Upper lobe of right lung (tissue), 1 donor: ENCODE data around the gene MBNL2. TPM values are rescaled to one million over a fixed set of nuclear protein-coding genes. Genes with fewer than 3 reads are reported as not detected.

Experiments used
- ATAC-seq: fragments of 200-7000 bp; cut with Tn5 transposase; one replicate; pipeline ENCODE4 v1.9.1; 2020; ENCODE audit warnings: mild to moderate bottlenecking, moderate library complexity
- DNase-seq: peaks from one replicate; pipeline ENCODE4 v3.0.0-alpha.2; 2020
- H3K27ac ChIP-seq: fragments of 200-600 bp; one replicate; pipeline ENCODE4 v1.8.0; 2022
- H3K27me3 ChIP-seq: fragments of 200-600 bp; one replicate; pipeline ENCODE4 v1.8.0; 2022; ENCODE audit warnings: mild to moderate bottlenecking
- H3K36me3 ChIP-seq: fragments of 200-600 bp; one replicate; pipeline ENCODE4 v1.8.0; 2022
- H3K4me1 ChIP-seq: fragments of 200-600 bp; one replicate; pipeline ENCODE4 v1.8.0; 2022
- H3K4me3 ChIP-seq: fragments of 200-600 bp; one replicate; pipeline ENCODE4 v1.8.0; 2022; ENCODE audit warnings: mild to moderate bottlenecking
- H3K9me3 ChIP-seq: fragments of 200-600 bp; one replicate; pipeline ENCODE4 v1.8.0; 2022
- intact Hi-C: fragments of 100-400 bp; cut with DNase I; formaldehyde crosslinking; loops from one replicate; pipeline ENCODE4 v1.11.0; 2022
- total RNA-seq: library from RNA; stranded (reverse); fragmentation: NEBNext Ultra II Directional; extraction: Animal tissue kit (Norgen Biotek cat#: 25700); gene quantifications from one replicate; pipeline ENCODE4 v1.2.1, GENCODE V29; 2021
- TF ChIP-seq, protein P1 (sequence below): fragments of 200-600 bp; IDR thresholded peaks from one replicate; pipeline ENCODE4 v1.8.0; 2022; ENCODE audit warnings: antibody characterized with exemption
- donor health status: DM: no; HTN: yes; CAD: no; lungs with severe emphysema.

MBNL2 gene
- total RNA-seq, 1 donor from 2014 or later: 60.6 TPM

GRCh38 chr13:97307118-97307881, 85.2 kb downstream of the MBNL2 start:
- ATAC-seq: no peak
- H3K4me1 ChIP-seq: peaks cover 18% of the 10 kb centered on the region
- intact Hi-C loops: no loop called here

DNA sequence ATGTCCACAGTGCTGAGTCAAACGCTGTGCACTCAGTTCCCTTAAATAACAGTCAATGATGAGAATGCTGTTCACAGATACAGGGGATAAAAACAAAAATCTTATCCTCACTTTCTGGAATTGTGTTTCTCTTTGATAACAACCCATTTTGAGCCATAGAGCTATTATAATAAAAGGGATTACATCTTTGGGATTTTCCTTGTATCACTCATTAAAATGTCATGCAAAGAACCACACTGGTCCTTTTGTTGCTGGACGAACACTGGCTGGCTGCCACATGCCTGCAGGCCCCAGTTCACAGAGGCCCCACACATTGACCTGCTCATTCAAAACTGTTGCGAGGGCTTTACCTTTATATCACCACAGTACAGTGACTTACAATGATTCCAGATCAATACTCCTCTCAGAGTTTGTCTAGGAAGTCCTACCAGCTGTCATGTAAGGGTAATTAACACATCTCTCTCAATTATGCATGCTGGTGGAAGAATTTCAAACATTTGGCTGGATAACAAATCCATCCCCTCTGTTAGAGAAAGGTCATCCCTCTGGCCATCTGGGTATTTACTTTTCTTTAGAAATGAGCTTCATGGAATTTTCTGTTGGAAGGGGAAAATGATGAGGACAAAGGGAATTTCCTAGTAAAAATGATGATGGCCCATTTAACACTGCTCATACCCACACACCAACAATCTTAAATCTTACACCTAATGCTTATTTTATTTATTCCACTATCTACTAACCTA, 85.9 kb downstream of the MBNL2 start:
- DNase-seq (no peak), ATAC-seq (no peak)
- TF ChIP-seq, protein P1, sequence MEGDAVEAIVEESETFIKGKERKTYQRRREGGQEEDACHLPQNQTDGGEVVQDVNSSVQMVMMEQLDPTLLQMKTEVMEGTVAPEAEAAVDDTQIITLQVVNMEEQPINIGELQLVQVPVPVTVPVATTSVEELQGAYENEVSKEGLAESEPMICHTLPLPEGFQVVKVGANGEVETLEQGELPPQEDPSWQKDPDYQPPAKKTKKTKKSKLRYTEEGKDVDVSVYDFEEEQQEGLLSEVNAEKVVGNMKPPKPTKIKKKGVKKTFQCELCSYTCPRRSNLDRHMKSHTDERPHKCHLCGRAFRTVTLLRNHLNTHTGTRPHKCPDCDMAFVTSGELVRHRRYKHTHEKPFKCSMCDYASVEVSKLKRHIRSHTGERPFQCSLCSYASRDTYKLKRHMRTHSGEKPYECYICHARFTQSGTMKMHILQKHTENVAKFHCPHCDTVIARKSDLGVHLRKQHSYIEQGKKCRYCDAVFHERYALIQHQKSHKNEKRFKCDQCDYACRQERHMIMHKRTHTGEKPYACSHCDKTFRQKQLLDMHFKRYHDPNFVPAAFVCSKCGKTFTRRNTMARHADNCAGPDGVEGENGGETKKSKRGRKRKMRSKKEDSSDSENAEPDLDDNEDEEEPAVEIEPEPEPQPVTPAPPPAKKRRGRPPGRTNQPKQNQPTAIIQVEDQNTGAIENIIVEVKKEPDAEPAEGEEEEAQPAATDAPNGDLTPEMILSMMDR: no peak
- intact Hi-C loops: no loop called here
- Histone ChIP-seq H3K27ac (no peak overlapping the region), H3K27me3 (no peaks in the 10 kb centered on the region), H3K36me3 (no peaks in the 10 kb centered on the region), H3K9me3 (no peaks in the 10 kb centered on the region), H3K4me1 (peaks cover 11% of the 10 kb centered on the region), H3K4me3 (no peak overlapping the region)

More at GRCh38 chr13:97307118-97307881, 85.2 kb downstream of the MBNL2 start:
- H3K27me3 ChIP-seq: no peaks in the 10 kb centered on the region
- no peaks in the 10 kb centered on the region for H3K9me3 ChIP-seq
- no peak for DNase-seq
- H3K27ac ChIP-seq: no peak overlapping the region
- no peak overlapping the region for H3K4me3 ChIP-seq
- no peaks in the 10 kb centered on the region for H3K36me3 ChIP-seq
- TF ChIP-seq, protein P1: no peak

DNA sequence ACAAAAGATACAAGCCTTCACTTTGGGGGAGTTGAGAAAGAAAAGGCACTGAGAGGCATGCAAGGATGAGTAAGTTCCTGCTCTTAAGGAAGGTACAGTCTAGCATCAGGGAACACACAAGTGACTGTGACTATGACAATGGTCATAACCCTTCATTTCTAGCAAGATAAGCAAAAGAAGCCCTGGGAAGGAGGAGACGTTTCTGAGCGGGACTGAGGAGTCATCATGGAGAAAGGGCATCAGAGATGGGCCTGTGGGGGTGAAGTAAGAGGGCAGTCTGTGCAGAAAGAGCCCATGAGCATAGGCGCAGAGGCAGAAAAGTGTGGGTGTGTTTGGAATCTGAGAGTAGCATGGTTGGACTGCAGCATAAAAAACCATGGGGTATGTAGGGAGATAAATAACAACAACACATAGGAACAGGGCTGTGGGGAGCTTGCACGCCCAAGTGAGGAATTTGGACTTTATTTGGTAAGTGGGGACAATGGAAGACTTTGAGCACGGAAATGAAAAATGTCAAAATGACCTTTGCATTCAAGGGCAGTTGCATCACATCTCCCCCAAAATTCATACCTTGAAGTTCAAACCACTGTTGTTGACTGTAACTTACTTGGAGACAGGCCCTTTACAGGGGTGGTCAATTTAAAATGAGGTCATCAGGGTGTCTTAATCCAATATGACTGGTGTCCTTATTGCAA, 86.7 kb downstream of the MBNL2 start:
- Histone ChIP-seq H3K27ac (no peak overlapping the region), H3K27me3 (no peaks in the 10 kb centered on the region), H3K9me3 (no peaks in the 10 kb centered on the region), H3K4me3 (no peak overlapping the region), H3K36me3 (no peaks in the 10 kb centered on the region), H3K4me1 (peaks cover 11% of the 10 kb centered on the region)
- intact Hi-C loops: no loop called here
- DNase-seq: no peak
- no peak for ATAC-seq
- TF ChIP-seq, protein P1: no peak

- no peak for DNase-seq
- no peak for ATAC-seq
- H3K4me3 ChIP-seq: no peak overlapping the region
- H3K4me1 ChIP-seq: peaks cover 14% of the 10 kb centered on the region
- H3K27me3 ChIP-seq: no peaks in the 10 kb centered on the region
- H3K9me3 ChIP-seq: no peaks in the 10 kb centered on the region
- TF ChIP-seq, protein P1: no peak
- H3K36me3 ChIP-seq: no peaks in the 10 kb centered on the region
- no peak overlapping the region for H3K27ac ChIP-seq
- intact Hi-C loops: no loop called here
These were observed 88.8 kb downstream of the MBNL2 start for GRCh38 chr13:97310809-97311436.

DNA sequence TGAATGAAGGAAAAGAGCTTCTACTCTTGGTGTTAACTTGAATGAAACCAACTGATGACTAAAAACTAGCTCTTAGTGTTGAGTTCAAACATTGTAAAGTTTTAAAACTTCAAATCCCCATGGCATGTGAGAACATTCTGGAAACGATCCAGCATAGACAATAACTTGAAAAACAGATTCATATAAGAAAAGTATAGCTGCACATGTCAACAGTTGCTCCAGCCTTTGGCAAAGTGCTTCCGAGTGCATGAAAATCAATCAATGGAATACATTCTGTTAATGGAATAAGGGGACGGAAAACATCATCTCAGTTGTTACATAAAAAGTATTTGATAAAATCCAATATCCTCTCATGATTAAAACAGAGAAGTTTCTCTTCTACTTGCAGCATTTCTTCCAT, 89.8 kb downstream of the MBNL2 start:
- DNase-seq: no peak
- Histone ChIP-seq H3K4me3 (no peak overlapping the region), H3K27ac (no peak overlapping the region), H3K36me3 (no peaks in the 10 kb centered on the region), H3K27me3 (no peaks in the 10 kb centered on the region), H3K9me3 (no peaks in the 10 kb centered on the region), H3K4me1 (peaks cover 16% of the 10 kb centered on the region)
- ATAC-seq: no peak
- TF ChIP-seq, protein P1: no peak
- intact Hi-C loops: no loop called here
